22Rv1 (cell line): ENCODE results near the gene GPHN.

ENCODE experiments used
- CTCF ChIP-seq: fragments of 450-650 bp; IDR thresholded peaks from 2 replicates; pipeline ENCODE4 v1.5.1; 2017; ENCODE audit warnings: mild to moderate bottlenecking
- ZFX ChIP-seq: fragments of 450-650 bp; IDR thresholded peaks from 2 replicates; pipeline ENCODE4 v1.6.1; 2017; ENCODE audit warnings: antibody characterized with exemption, borderline replicate concordance

GRCh38 chr14:66575014-66575413, 67.1 kb downstream of the GPHN start:
- no peak for TF ChIP-seq CTCF
- TF ChIP-seq ZFX = no peak
